Ishikawa (cell line): Measurements from ENCODE around the gene ARMC8.

ENCODE experiments used
- CEBPB ChIP-seq: IDR thresholded peaks from 2 replicates; pipeline ENCODE4 v1.6.1; 2012
- EP300 ChIP-seq: IDR thresholded peaks from 2 replicates; pipeline ENCODE4 v1.6.1; 2012; ENCODE audit warnings: borderline replicate concordance
- NFIC ChIP-seq: IDR thresholded peaks from 2 replicates; pipeline ENCODE4 v1.6.1; 2012
- RAD21 ChIP-seq: IDR thresholded peaks from 2 replicates; pipeline ENCODE4 v1.6.1; 2012; ENCODE audit warnings: low read depth
- YY1 ChIP-seq: IDR thresholded peaks from 2 replicates; pipeline ENCODE4 v1.6.1; 2012; ENCODE audit warnings: low read depth
- ZBTB7A ChIP-seq: IDR thresholded peaks from 2 replicates; pipeline ENCODE4 v1.6.1; 2012; ENCODE audit warnings: low read depth
- TF ChIP-seq, protein P1 (sequence below): IDR thresholded peaks from 2 replicates; pipeline ENCODE4 v1.6.1; 2012; ENCODE audit warnings: low read depth, mild to moderate bottlenecking
- TF ChIP-seq, protein P2 (sequence below): IDR thresholded peaks from 2 replicates; pipeline ENCODE4 v1.6.1; 2012

DNA sequence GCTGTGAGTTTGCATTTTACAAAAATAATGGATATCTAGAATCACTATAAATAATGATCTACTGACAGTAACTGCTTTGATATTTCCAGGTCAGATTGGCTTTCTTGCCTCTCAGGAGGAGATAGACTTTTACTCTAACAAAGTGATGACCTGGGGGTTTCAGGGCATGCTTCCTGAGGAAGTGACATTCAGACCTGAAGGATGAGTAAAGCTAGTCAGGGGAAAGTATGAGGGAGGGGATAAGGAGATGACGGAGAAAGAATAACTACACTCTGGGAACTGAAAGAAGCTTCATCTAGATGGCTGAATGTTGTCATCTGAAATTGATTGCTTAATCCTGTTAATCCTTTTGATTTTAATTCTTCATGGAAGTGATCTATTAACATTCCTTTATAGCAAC lies 32.2 kb downstream of the ARMC8 start:
- TF ChIP-seq NFIC (no peak), YY1 (no peak), EP300 (no peak), RAD21 (no peak), ZBTB7A (no peak), CEBPB (no peak)
- TF ChIP-seq, protein P1, sequence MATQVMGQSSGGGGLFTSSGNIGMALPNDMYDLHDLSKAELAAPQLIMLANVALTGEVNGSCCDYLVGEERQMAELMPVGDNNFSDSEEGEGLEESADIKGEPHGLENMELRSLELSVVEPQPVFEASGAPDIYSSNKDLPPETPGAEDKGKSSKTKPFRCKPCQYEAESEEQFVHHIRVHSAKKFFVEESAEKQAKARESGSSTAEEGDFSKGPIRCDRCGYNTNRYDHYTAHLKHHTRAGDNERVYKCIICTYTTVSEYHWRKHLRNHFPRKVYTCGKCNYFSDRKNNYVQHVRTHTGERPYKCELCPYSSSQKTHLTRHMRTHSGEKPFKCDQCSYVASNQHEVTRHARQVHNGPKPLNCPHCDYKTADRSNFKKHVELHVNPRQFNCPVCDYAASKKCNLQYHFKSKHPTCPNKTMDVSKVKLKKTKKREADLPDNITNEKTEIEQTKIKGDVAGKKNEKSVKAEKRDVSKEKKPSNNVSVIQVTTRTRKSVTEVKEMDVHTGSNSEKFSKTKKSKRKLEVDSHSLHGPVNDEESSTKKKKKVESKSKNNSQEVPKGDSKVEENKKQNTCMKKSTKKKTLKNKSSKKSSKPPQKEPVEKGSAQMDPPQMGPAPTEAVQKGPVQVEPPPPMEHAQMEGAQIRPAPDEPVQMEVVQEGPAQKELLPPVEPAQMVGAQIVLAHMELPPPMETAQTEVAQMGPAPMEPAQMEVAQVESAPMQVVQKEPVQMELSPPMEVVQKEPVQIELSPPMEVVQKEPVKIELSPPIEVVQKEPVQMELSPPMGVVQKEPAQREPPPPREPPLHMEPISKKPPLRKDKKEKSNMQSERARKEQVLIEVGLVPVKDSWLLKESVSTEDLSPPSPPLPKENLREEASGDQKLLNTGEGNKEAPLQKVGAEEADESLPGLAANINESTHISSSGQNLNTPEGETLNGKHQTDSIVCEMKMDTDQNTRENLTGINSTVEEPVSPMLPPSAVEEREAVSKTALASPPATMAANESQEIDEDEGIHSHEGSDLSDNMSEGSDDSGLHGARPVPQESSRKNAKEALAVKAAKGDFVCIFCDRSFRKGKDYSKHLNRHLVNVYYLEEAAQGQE: no peak
- TF ChIP-seq, protein P2, sequence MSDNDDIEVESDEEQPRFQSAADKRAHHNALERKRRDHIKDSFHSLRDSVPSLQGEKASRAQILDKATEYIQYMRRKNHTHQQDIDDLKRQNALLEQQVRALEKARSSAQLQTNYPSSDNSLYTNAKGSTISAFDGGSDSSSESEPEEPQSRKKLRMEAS: no peak
